Measurements from ENCODE around the gene RBM8A. TPM values are rescaled to one million over a fixed set of nuclear protein-coding genes. Genes with fewer than 3 reads are reported as not detected.

RBM8A gene
- total RNA-seq, 3 donors from 2014 or later (not counting 1 experiment from before 2014, with no cell fraction given), result 172 to 204 (median 200) TPM

DNA sequence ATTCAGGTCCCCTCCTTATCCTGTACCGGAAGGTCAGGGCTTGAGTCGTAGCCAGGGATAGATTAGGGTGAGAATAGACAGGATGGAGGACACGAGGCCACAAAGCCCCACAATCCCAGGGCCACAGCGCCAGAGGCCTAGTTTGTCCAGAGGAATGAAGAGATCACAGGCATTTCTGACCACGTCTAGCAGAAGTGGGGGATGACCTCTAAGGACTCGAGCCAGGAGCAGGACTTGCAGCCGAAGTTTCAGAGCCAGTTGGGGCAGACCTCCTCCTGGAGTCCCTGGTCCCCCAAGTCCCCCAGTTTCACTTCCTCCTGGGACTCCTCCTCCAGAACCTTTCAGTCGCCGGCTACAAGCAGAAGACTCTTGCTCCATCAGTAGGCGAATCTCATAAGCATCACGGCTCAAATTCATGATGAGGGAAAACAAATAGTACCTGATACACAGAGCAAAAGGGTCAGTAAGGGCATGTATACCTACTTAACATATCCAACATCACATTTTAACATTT lies 15.1 kb downstream of the RBM8A start:
- TF ChIP-seq, protein P1, sequence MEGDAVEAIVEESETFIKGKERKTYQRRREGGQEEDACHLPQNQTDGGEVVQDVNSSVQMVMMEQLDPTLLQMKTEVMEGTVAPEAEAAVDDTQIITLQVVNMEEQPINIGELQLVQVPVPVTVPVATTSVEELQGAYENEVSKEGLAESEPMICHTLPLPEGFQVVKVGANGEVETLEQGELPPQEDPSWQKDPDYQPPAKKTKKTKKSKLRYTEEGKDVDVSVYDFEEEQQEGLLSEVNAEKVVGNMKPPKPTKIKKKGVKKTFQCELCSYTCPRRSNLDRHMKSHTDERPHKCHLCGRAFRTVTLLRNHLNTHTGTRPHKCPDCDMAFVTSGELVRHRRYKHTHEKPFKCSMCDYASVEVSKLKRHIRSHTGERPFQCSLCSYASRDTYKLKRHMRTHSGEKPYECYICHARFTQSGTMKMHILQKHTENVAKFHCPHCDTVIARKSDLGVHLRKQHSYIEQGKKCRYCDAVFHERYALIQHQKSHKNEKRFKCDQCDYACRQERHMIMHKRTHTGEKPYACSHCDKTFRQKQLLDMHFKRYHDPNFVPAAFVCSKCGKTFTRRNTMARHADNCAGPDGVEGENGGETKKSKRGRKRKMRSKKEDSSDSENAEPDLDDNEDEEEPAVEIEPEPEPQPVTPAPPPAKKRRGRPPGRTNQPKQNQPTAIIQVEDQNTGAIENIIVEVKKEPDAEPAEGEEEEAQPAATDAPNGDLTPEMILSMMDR (IDR thresholded peaks at IDR 0.05), result no peak
- H3K9me3 Mint-ChIP-seq, result no peaks in the 10 kb centered on the region
- Histone ChIP-seq H3K36me3 (ENCODE audit: control insufficient read depth, insufficient read depth, low read length) (peaks cover 44% of the 10 kb centered on the region), H3K27me3 (ENCODE audit: control insufficient read depth, insufficient read depth, low read length) (no peaks in the 10 kb centered on the region), H3K27ac (ENCODE audit: low read length) (no peak overlapping the region), H3K4me1 (ENCODE audit: control insufficient read depth, insufficient read depth, low read length) (peaks cover 3% of the 10 kb centered on the region), H3K9me3 (ENCODE audit: control insufficient read depth, insufficient read depth, low read length) (no peaks in the 10 kb centered on the region), H3K4me3 (ENCODE audit: low read length) (no peak overlapping the region)
- DNase-seq (no peak), ATAC-seq (no peak)
- H3K4me1 Mint-ChIP-seq, result peaks cover 20 to 21% of the 10 kb centered on the region in 2 donors
- H3K36me3 Mint-ChIP-seq, result peaks cover 20% of the 10 kb centered on the region
- 79% methylated on average over 11 of the region's 11 CpGs for WGBS (ENCODE audit: insufficient coverage)
- no peak overlapping the region for H3K4me3 Mint-ChIP-seq
- H3K27ac Mint-ChIP-seq, result no peak overlapping the region
- no peaks in the 10 kb centered on the region for H3K27me3 Mint-ChIP-seq (ENCODE audit: low read depth in 2 of 2)
- intact Hi-C loops (cut with micrococcal nuclease), result no loop called here

DNA sequence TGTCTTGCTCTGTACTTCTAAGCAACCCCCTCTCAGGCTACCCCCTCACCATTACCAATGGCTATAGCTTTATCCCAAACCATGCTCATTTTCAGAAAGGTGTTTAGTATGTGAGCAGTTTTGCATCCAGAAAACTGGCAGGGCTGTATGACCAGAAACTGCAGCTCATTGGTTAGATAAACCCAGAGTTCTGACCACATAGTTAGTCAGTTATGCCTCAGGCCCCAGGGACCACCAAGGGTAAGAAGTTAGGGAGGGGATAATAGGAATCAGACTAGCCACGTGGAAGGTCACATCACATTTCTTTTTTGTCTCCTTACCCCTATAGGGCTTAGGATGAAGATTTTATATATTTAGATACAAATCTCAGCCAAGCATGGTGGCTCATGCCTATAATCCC lies 18.6 kb downstream of the RBM8A start:
- Mint-ChIP-seq H3K9me3 (no peaks in the 10 kb centered on the region), H3K27me3 (ENCODE audit: low read depth in 2 of 2) (no peaks in the 10 kb centered on the region), H3K27ac (no peak overlapping the region), H3K4me1 (peaks cover 2 to 6% of the 10 kb centered on the region in 2 donors), H3K4me3 (no peak overlapping the region), H3K36me3 (peaks cover 7% of the 10 kb centered on the region)
- H3K27me3 ChIP-seq (ENCODE audit: control insufficient read depth, insufficient read depth, low read length), result no peaks in the 10 kb centered on the region
- TF ChIP-seq, protein P1 (IDR thresholded peaks at IDR 0.05), result no peak
- no peak for DNase-seq
- no peaks in the 10 kb centered on the region for H3K9me3 ChIP-seq (ENCODE audit: control insufficient read depth, insufficient read depth, low read length)
- H3K4me1 ChIP-seq (ENCODE audit: control insufficient read depth, insufficient read depth, low read length), result peaks cover 3% of the 10 kb centered on the region
- peaks cover 22% of the 10 kb centered on the region for H3K36me3 ChIP-seq (ENCODE audit: control insufficient read depth, insufficient read depth, low read length)
- no CpG with 5 or more reads among the region's 1 CpG for WGBS (ENCODE audit: insufficient coverage)
- intact Hi-C loops (cut with micrococcal nuclease), result no loop called here
- H3K4me3 ChIP-seq (ENCODE audit: low read length), result no peak overlapping the region
- ATAC-seq, result no peak
- H3K27ac ChIP-seq (ENCODE audit: low read length), result no peak overlapping the region

DNA sequence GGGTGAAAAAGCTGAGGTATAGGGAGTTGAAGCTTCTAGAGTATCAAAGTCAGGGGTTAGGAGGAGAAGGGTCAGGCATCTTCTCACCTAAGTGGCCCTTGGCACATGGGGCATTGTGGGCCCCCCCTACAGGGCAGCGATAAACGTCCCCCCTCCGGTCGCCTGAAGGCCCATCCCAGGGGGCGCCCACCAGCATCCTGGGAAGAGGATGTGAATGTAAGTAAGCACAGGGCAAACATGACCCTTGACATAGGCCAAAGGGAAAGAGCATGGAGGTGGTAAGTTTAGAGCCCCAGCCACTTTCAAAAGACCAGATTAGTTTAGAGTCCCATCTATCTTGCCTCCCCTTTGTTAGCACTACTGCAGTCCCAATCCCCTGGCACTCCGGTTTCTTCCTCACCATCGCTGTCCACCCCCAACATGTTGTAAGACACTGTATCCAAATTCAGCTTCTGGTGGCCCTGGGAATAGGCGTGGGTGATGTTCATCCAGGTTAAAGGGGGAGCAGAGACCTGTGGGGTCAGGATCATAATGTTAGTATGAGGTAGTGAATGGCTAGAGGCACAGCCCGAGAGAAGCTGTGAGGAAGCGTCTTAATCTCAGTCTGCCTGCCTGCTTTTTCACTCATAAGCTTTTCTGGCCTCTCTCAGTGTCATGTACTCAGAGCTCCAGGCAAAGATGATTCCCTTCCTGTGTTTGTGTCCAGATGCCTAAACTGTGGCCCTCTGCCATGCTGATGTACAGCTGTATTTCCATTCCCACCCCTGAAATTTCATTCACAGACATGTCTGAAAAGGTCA lies 20.1 kb downstream of the RBM8A start:
- TF ChIP-seq, protein P1 (IDR thresholded peaks at IDR 0.05), result no peak
- 90% methylated on average over 10 of the region's 10 CpGs for WGBS (ENCODE audit: insufficient coverage)
- peaks cover 16% of the 10 kb centered on the region for H3K36me3 ChIP-seq (ENCODE audit: control insufficient read depth, insufficient read depth, low read length)
- no peaks in the 10 kb centered on the region for H3K27me3 Mint-ChIP-seq (ENCODE audit: low read depth in 2 of 2)
- peaks cover 3% of the 10 kb centered on the region for H3K4me1 ChIP-seq (ENCODE audit: control insufficient read depth, insufficient read depth, low read length)
- H3K4me3 Mint-ChIP-seq, result no peak overlapping the region
- ATAC-seq (no peak), DNase-seq (no peak)
- H3K27ac ChIP-seq (ENCODE audit: low read length), result no peak overlapping the region
- H3K36me3 Mint-ChIP-seq, result no peaks in the 10 kb centered on the region
- no peak overlapping the region for H3K4me3 ChIP-seq (ENCODE audit: low read length)
- H3K27ac Mint-ChIP-seq, result no peak overlapping the region
- H3K9me3 ChIP-seq (ENCODE audit: control insufficient read depth, insufficient read depth, low read length), result no peaks in the 10 kb centered on the region
- intact Hi-C loops (cut with micrococcal nuclease), result no loop called here
- H3K9me3 Mint-ChIP-seq, result no peaks in the 10 kb centered on the region
- no peaks in the 10 kb centered on the region for H3K27me3 ChIP-seq (ENCODE audit: control insufficient read depth, insufficient read depth, low read length)
- peaks cover 0 to 5% of the 10 kb centered on the region in 2 donors for H3K4me1 Mint-ChIP-seq
